ENCODE measurements around the gene PTPN7. TPM values are rescaled to one million over a fixed set of nuclear protein-coding genes. Genes with fewer than 3 reads are reported as not detected.

The PTPN7 gene
- total RNA-seq, 2 donors from 2014 or later, result 4.3 to 6.1 TPM

DNA sequence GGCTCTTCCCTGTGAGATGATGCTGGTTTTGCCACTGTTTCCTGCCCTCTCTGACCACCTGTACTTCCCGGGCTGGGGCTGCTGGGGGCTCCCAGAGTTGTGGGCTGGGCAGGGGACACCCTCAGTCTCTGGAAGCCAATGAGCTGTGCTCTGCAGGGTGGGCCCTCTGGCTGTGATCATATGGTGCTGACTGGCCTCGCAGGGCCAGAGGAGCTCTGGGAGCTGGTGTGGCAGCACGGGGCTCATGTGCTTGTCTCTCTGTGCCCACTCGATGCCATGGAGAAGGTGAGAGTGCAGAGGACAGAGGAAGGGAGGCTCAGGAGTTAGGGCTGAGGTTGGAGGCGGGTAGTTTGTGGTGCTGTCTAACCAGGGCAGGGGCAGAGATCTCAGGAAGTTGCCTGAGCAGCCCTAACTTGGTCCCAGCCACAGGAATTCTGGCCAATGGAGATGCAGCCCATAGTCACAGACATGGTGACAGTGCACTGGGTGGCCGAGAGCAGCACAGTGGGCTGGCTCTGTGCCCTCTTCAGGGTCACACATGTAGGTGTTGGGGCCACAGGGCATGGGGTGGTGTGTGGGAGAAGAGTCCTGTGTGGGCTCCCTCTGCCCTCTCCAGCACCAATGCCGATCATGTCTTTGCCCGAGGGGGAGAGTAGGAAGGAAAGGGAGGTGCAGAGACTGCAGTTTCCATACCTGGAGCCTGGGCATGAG, 27.4 kb upstream of the PTPN7 start:
- Histone ChIP-seq H3K27ac (no peak overlapping the region), H3K4me3 (no peak overlapping the region), H3K36me3 (no peaks in the 10 kb centered on the region), H3K9me3 (no peaks in the 10 kb centered on the region), H3K27me3 (replicated peaks; ENCODE audit: insufficient read depth) (no peaks in the 10 kb centered on the region), H3K4me1 (ENCODE audit: control insufficient read depth in 1 of 2, low read depth in 2 of 2) (peaks cover 0 to 29% of the 10 kb centered on the region in 2 donors)
- no peak for DNase-seq (ENCODE audit: low spot score)
- TF ChIP-seq, protein P1, sequence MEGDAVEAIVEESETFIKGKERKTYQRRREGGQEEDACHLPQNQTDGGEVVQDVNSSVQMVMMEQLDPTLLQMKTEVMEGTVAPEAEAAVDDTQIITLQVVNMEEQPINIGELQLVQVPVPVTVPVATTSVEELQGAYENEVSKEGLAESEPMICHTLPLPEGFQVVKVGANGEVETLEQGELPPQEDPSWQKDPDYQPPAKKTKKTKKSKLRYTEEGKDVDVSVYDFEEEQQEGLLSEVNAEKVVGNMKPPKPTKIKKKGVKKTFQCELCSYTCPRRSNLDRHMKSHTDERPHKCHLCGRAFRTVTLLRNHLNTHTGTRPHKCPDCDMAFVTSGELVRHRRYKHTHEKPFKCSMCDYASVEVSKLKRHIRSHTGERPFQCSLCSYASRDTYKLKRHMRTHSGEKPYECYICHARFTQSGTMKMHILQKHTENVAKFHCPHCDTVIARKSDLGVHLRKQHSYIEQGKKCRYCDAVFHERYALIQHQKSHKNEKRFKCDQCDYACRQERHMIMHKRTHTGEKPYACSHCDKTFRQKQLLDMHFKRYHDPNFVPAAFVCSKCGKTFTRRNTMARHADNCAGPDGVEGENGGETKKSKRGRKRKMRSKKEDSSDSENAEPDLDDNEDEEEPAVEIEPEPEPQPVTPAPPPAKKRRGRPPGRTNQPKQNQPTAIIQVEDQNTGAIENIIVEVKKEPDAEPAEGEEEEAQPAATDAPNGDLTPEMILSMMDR (IDR thresholded peaks at IDR 0.05), result no peak
- ATAC-seq (ENCODE audit: insufficient number of reproducible peaks, low FRiP score, low read depth), result no peak

DNA sequence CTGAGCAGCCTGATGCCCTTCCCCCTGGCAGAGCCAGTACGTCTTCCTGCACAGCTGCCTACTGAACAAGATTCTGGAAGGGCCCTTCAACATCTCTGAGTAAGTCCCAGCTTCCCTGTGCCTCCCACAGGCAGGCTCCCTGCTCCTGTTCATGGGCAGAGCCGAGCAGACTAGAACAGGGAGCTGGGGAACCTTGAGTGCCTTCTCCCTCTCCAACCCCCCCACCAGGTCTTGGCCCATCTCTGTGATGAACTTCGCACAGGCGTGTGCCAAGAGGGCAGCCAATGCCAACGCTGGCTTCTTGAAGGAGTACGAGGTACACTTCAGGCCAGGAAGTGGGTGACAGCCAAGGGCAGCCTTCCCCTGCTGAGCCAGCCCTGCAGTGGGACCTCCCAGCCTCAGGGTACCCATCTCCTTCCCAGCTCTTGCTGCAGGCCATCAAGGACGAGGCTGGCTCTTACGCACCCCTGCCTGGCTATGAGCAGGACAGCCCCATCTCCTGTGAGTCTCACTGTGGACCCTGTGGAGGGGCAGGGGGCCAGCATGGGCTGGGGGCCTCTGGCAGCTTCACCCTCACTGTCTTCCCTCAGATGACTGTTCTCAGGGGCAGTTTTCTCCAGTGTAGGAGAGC, 26.8 kb upstream of the PTPN7 start:
- Histone ChIP-seq H3K4me3 (no peak overlapping the region), H3K36me3 (no peaks in the 10 kb centered on the region), H3K27me3 (replicated peaks; ENCODE audit: insufficient read depth) (no peaks in the 10 kb centered on the region), H3K9me3 (no peaks in the 10 kb centered on the region), H3K27ac (no peak overlapping the region), H3K4me1 (ENCODE audit: control insufficient read depth in 1 of 2, low read depth in 2 of 2) (peaks cover 0 to 24% of the 10 kb centered on the region in 2 donors)
- ATAC-seq (ENCODE audit: insufficient number of reproducible peaks, low FRiP score, low read depth), result no peak
- DNase-seq (ENCODE audit: low spot score), result no peak
- TF ChIP-seq, protein P1 (IDR thresholded peaks at IDR 0.05), result no peak

- Histone ChIP-seq H3K36me3 (no peaks in the 10 kb centered on the region), H3K27me3 (replicated peaks; ENCODE audit: insufficient read depth) (no peaks in the 10 kb centered on the region), H3K9me3 (no peaks in the 10 kb centered on the region), H3K4me1 (ENCODE audit: control insufficient read depth in 1 of 2, low read depth in 2 of 2) (peaks cover 0 to 24% of the 10 kb centered on the region in 2 donors), H3K27ac (no peak overlapping the region), H3K4me3 (no peak overlapping the region)
- TF ChIP-seq, protein P1 (IDR thresholded peaks at IDR 0.05), result no peak
- ATAC-seq (ENCODE audit: insufficient number of reproducible peaks, low FRiP score, low read depth) (no peak), DNase-seq (ENCODE audit: low spot score) (no peak)
Observed at GRCh38 chr1:202186327-202186726, 25.9 kb upstream of the PTPN7 start.

DNA sequence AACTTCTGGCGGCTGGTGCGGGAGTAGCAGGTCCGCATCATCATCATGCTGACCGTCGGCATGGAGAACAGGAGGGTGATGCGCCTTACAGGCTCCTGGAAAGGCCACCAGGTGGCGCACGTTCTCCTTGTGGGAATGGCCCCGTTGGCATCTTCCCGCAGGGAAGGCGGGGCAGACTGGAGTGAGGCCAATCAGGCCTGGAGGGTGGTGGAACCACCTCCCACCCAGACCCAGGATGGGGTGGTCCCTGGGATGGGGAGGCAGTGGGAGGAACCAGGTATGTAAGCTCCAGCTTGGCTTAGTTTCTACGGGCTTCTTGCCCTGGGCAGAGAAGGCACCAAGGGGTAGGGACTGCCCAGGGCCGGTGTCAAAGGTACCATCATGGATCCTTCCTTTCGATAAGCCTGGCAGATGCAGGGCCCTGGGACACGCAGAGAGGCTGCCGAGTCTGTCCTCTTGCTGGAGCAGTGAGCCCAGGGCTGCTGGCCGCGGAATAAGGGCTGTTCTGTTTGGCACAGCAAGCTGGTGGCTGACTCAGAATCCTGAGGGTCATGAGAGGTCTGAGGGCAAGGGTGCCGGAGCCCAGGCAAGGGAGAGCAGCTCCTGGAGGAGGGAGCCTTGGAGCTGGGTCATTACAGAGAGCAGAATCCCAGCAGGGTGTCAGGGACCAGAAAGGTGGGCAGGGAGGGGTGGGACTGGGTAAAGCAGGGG, 24.5 kb upstream of the PTPN7 start:
- DNase-seq (ENCODE audit: low spot score) (peak; percentile 56), ATAC-seq (ENCODE audit: insufficient number of reproducible peaks, low FRiP score, low read depth) (peak; percentile 14)
- TF ChIP-seq, protein P1 (IDR thresholded peaks at IDR 0.05), result peak; percentile 87
- Histone ChIP-seq H3K9me3 (no peaks in the 10 kb centered on the region), H3K36me3 (no peaks in the 10 kb centered on the region), H3K4me1 (ENCODE audit: control insufficient read depth in 1 of 2, low read depth in 2 of 2) (peaks cover 0 to 24% of the 10 kb centered on the region in 2 donors), H3K27me3 (replicated peaks; ENCODE audit: insufficient read depth) (no peaks in the 10 kb centered on the region), H3K4me3 (peak overlapping the region; percentile 25), H3K27ac (no peak overlapping the region)
